SK-N-SH treated with all-trans-retinoic acid at 6 μM for 48 hours (cell line): ENCODE results near the gene CXXC5.

Experiments
- ATAC-seq: fragments of 200-7000 bp; cut with Tn5 transposase; 3 replicates; pipeline ENCODE4 v1.9.1; 2020; ENCODE audit warnings: mild to moderate bottlenecking, moderate library complexity
- ARNTL ChIP-seq: fragments of 450-650 bp; formaldehyde crosslinking; IDR thresholded peaks from 2 replicates; pipeline ENCODE4 v1.5.0; 2020; ENCODE audit warnings: low read depth, mild to moderate bottlenecking, moderate library complexity, borderline replicate concordance
- BACH2 ChIP-seq: fragments of 250-450 bp; sonication (Bioruptor Pico); IDR thresholded peaks from 2 replicates; pipeline ENCODE4 v1.9.0; 2021; ENCODE audit warnings: mild to moderate bottlenecking, borderline replicate concordance
- CREB5 ChIP-seq: fragments of 250-450 bp; sonication (Bioruptor Pico); IDR thresholded peaks from 2 replicates; pipeline ENCODE4 v1.5.1; 2020; ENCODE audit warnings: low read depth, mild to moderate bottlenecking, moderate library complexity
- CSDC2 ChIP-seq: fragments of 250-450 bp; sonication (Bioruptor Pico); IDR thresholded peaks from 2 replicates; pipeline ENCODE4 v1.5.0; 2020; ENCODE audit warnings: mild to moderate bottlenecking, moderate library complexity
- ESRRG ChIP-seq: fragments of 250-450 bp; sonication (Bioruptor Pico); IDR thresholded peaks from 2 replicates; pipeline ENCODE4 v1.6.1; 2021; ENCODE audit warnings: mild to moderate bottlenecking
- ISL1 ChIP-seq: fragments of 250-450 bp; sonication (Bioruptor Pico); IDR thresholded peaks from 2 replicates; pipeline ENCODE4 v2.1.2; 2022; ENCODE audit warnings: mild to moderate bottlenecking, moderate library complexity
- OSR1 ChIP-seq: fragments of 250-450 bp; sonication (Bioruptor Pico); IDR thresholded peaks from 2 replicates; pipeline ENCODE4 v1.8.0; 2022; ENCODE audit warnings: moderate library complexity, mild to moderate bottlenecking, inconsistent platforms
- PPARA ChIP-seq: fragments of 250-450 bp; sonication (Bioruptor Pico); IDR thresholded peaks from 2 replicates; pipeline ENCODE4 v1.5.0; 2020; ENCODE audit warnings: mild to moderate bottlenecking, borderline replicate concordance
- SNAI2 ChIP-seq: fragments of 250-450 bp; sonication (Bioruptor Pico); IDR thresholded peaks from 2 replicates; pipeline ENCODE4 v1.5.0; 2020; ENCODE audit warnings: mild to moderate bottlenecking, moderate library complexity
- TCF4 ChIP-seq: fragments of 250-450 bp; sonication (Bioruptor Pico); IDR thresholded peaks from 2 replicates; pipeline ENCODE4 v1.8.0; 2021; ENCODE audit warnings: mild to moderate bottlenecking, moderate library complexity, borderline replicate concordance
- TOX ChIP-seq: fragments of 250-450 bp; sonication (Bioruptor Pico); IDR thresholded peaks from 2 replicates; pipeline ENCODE4 v1.8.0; 2021; ENCODE audit warnings: mild to moderate bottlenecking, moderate library complexity, borderline replicate concordance
- TSHZ2 ChIP-seq: fragments of 250-450 bp; sonication (Bioruptor Pico); IDR thresholded peaks from 2 replicates; pipeline ENCODE4 v1.5.0; 2020; ENCODE audit warnings: mild to moderate bottlenecking, moderate library complexity
- ZC3H10 ChIP-seq: fragments of 250-450 bp; sonication (Bioruptor Pico); IDR thresholded peaks from 2 replicates; pipeline ENCODE4 v1.5.1; 2021; ENCODE audit warnings: mild to moderate bottlenecking, moderate library complexity
- ZFP3 ChIP-seq: fragments of 250-450 bp; sonication (Bioruptor Pico); IDR thresholded peaks from 2 replicates; pipeline ENCODE4 v1.5.0; 2020; ENCODE audit warnings: mild to moderate bottlenecking, moderate library complexity
- ZFP30 ChIP-seq: fragments of 450-650 bp; formaldehyde crosslinking; IDR thresholded peaks from 2 replicates; pipeline ENCODE4 v1.5.0; 2022; ENCODE audit warnings: mild to moderate bottlenecking, moderate library complexity
- ZNF70 ChIP-seq: fragments of 450-650 bp; formaldehyde crosslinking; IDR thresholded peaks from 2 replicates; pipeline ENCODE4 v1.5.0; 2020; ENCODE audit warnings: mild to moderate bottlenecking, moderate library complexity
- ZNF8 ChIP-seq: fragments of 450-650 bp; formaldehyde crosslinking; IDR thresholded peaks from 2 replicates; pipeline ENCODE4 v1.5.0; 2020; ENCODE audit warnings: mild to moderate bottlenecking, moderate library complexity
- TF ChIP-seq, protein P1 (sequence below): fragments of 250-450 bp; sonication (Bioruptor Pico); IDR thresholded peaks from 2 replicates; pipeline ENCODE4 v1.8.0; 2020; ENCODE audit warnings: mild to moderate bottlenecking, moderate library complexity, borderline replicate concordance
- TF ChIP-seq, protein P2 (sequence below): fragments of 250-450 bp; sonication (Bioruptor Pico); IDR thresholded peaks from 2 replicates; pipeline ENCODE4 v1.8.0; 2021; ENCODE audit warnings: low read depth, mild to moderate bottlenecking, moderate library complexity, borderline replicate concordance
- TF ChIP-seq, protein P3 (sequence below): fragments of 250-450 bp; sonication (Bioruptor Pico); IDR thresholded peaks from 2 replicates; pipeline ENCODE4 v1.5.1; 2021; ENCODE audit warnings: mild to moderate bottlenecking, moderate library complexity

CXXC5 gene

GRCh38 chr5:139682016-139682975 lies 34.1 kb downstream of the CXXC5 start:
- TF ChIP-seq CSDC2 (CRISPR knock-in tag) (no peak), TCF4 (CRISPR knock-in tag) (no peak), TSHZ2 (CRISPR knock-in tag) (no peak), ZNF70 (CRISPR knock-in tag) (no peak), SNAI2 (no peak), ESRRG (CRISPR knock-in tag) (no peak), ZNF8 (CRISPR knock-in tag) (no peak), TOX (CRISPR knock-in tag) (no peak), ARNTL (CRISPR knock-in tag) (no peak), CREB5 (CRISPR knock-in tag) (no peak), ISL1 (CRISPR knock-in tag) (no peak), PPARA (CRISPR knock-in tag) (no peak)
- TF ChIP-seq, all 23 proteins: peak for 0
- ATAC-seq: no peak

DNA sequence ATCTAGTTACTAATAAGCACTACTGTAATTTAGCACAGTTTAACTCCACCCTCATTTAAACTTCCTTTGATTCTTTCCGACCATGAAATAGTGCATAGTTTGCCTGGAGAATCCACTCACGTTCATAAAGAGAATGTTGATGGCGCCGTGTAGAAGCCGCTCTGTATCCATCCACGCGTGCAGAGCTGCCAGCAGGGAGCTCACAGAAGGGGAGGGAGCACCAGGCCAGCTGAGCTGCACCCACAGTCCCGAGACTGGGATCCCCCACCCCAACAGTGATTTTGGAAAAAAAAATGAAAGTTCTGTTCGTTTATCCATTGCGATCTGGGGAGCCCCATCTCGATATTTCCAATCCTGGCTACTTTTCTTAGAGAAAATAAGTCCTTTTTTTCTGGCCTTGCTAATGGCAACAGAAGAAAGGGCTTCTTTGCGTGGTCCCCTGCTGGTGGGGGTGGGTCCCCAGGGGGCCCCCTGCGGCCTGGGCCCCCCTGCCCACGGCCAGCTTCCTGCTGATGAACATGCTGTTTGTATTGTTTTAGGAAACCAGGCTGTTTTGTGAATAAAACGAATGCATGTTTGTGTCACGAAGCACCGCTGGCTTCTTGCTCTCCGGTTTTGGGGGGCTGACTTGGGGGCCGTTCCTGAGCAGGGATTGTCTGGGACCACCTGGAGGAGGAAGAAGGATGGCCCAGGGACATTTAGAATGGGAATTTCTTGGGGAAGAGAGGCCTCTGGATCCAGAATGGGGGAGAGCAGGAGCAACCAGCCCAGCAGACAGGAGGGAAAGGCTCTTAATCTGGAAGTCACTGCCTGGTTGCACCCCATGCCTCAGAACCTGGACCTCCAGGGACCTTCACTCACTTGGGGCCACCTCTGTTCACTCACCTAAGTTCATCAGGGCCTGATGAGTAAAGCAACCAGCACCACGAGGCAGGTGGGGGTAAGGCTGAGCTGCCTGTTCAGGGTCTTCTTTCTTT lies 35.4 kb downstream of the CXXC5 start:
- no peak for ATAC-seq
- TF ChIP-seq CREB5 (CRISPR knock-in tag) (no peak), ZFP3 (CRISPR knock-in tag) (no peak), ZFP30 (CRISPR knock-in tag) (no peak), ZNF8 (CRISPR knock-in tag) (no peak), ESRRG (CRISPR knock-in tag) (no peak), TOX (CRISPR knock-in tag) (no peak), BACH2 (no peak), OSR1 (CRISPR knock-in tag) (no peak), ZC3H10 (CRISPR knock-in tag) (no peak), TSHZ2 (CRISPR knock-in tag) (no peak)
- TF ChIP-seq, protein P1, sequence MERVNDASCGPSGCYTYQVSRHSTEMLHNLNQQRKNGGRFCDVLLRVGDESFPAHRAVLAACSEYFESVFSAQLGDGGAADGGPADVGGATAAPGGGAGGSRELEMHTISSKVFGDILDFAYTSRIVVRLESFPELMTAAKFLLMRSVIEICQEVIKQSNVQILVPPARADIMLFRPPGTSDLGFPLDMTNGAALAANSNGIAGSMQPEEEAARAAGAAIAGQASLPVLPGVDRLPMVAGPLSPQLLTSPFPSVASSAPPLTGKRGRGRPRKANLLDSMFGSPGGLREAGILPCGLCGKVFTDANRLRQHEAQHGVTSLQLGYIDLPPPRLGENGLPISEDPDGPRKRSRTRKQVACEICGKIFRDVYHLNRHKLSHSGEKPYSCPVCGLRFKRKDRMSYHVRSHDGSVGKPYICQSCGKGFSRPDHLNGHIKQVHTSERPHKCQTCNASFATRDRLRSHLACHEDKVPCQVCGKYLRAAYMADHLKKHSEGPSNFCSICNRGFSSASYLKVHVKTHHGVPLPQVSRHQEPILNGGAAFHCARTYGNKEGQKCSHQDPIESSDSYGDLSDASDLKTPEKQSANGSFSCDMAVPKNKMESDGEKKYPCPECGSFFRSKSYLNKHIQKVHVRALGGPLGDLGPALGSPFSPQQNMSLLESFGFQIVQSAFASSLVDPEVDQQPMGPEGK (CRISPR knock-in tag): no peak
- TF ChIP-seq, protein P2, sequence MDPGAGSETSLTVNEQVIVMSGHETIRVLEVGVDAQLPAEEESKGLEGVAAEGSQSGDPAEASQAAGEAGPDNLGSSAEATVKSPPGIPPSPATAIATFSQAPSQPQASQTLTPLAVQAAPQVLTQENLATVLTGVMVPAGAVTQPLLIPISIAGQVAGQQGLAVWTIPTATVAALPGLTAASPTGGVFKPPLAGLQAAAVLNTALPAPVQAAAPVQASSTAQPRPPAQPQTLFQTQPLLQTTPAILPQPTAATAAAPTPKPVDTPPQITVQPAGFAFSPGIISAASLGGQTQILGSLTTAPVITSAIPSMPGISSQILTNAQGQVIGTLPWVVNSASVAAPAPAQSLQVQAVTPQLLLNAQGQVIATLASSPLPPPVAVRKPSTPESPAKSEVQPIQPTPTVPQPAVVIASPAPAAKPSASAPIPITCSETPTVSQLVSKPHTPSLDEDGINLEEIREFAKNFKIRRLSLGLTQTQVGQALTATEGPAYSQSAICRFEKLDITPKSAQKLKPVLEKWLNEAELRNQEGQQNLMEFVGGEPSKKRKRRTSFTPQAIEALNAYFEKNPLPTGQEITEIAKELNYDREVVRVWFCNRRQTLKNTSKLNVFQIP (CRISPR knock-in tag): no peak
- TF ChIP-seq, protein P3, sequence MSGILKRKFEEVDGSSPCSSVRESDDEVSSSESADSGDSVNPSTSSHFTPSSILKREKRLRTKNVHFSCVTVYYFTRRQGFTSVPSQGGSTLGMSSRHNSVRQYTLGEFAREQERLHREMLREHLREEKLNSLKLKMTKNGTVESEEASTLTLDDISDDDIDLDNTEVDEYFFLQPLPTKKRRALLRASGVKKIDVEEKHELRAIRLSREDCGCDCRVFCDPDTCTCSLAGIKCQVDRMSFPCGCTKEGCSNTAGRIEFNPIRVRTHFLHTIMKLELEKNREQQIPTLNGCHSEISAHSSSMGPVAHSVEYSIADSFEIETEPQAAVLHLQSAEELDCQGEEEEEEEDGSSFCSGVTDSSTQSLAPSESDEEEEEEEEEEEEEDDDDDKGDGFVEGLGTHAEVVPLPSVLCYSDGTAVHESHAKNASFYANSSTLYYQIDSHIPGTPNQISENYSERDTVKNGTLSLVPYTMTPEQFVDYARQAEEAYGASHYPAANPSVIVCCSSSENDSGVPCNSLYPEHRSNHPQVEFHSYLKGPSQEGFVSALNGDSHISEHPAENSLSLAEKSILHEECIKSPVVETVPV (CRISPR knock-in tag): no peak
